DND-41 (cell line): ENCODE data around the gene TMC2.
A peak's percentile ranks its signal among the peaks of the same experiment; 100 is the strongest.

Source experiments
- ATAC-seq: fragments of 200-7000 bp; cut with Tn5 transposase; 3 replicates; pipeline ENCODE4 v1.9.1; 2021; ENCODE audit warnings: low read depth; ENCODE audit not compliant: insufficient read depth
- DNase-seq: peaks from one replicate; pipeline ENCODE4 v3.0.0-alpha.2; 2020
- H2AFZ ChIP-seq: 2 replicates; pipeline ENCODE4 v1.6.0; 2012; ENCODE audit warnings: low read depth, low read length
- H3K27ac ChIP-seq: 2 replicates; pipeline ENCODE4 v1.5.1; 2012; ENCODE audit warnings: low read length, inconsistent platforms
- H3K27me3 ChIP-seq: fragments of 200-600 bp; sonication (generic); 2 replicates; pipeline ENCODE4 v1.6.0; 2012; ENCODE audit warnings: low read length, mild to moderate bottlenecking, inconsistent platforms; ENCODE audit not compliant: insufficient read depth, poor library complexity
- H3K36me3 ChIP-seq: 2 replicates; pipeline ENCODE4 v1.5.1; 2012; ENCODE audit warnings: low read length, inconsistent platforms; ENCODE audit not compliant: insufficient read depth
- H3K4me1 ChIP-seq: 2 replicates; pipeline ENCODE4 v1.5.1; 2012; ENCODE audit warnings: mild to moderate bottlenecking, low read length; ENCODE audit not compliant: insufficient read depth
- H3K4me2 ChIP-seq: 2 replicates; pipeline ENCODE4 v1.6.0; 2012; ENCODE audit warnings: mild to moderate bottlenecking, moderate library complexity, low read length, inconsistent platforms; ENCODE audit not compliant: insufficient read depth
- H3K4me3 ChIP-seq, 2 experiments: fragments of 200-600 bp in 1 of 2; shearing (Covaris generic) in 1 of 2; 2 replicates each; pipeline ENCODE4 v1.5.1; 2012 to 2016; ENCODE audit warnings: inconsistent platforms in 2 of 2, low read length in 2 of 2, mild to moderate bottlenecking in 2 of 2, low read depth in 1 of 2, moderate library complexity in 1 of 2
- H3K79me2 ChIP-seq: 2 replicates; pipeline ENCODE4 v1.6.0; 2012; ENCODE audit warnings: low read length, inconsistent platforms; ENCODE audit not compliant: insufficient read depth
- H3K9ac ChIP-seq: 2 replicates; pipeline ENCODE4 v1.6.0; 2012; ENCODE audit warnings: low read depth, mild to moderate bottlenecking, inconsistent platforms, low read length, moderate library complexity
- H3K9me3 ChIP-seq: 2 replicates; pipeline ENCODE4 v1.5.1; 2012; ENCODE audit warnings: low read length, moderate library complexity, mild to moderate bottlenecking, inconsistent platforms; ENCODE audit not compliant: insufficient read depth, severe bottlenecking
- H4K20me1 ChIP-seq: 2 replicates; pipeline ENCODE4 v1.6.0; 2012; ENCODE audit warnings: low read length; ENCODE audit not compliant: insufficient read depth
- EZH2 ChIP-seq: IDR thresholded peaks from 3 replicates; pipeline ENCODE4 v1.6.1; 2012; ENCODE audit warnings: borderline replicate concordance, low read depth, mild to moderate bottlenecking, moderate library complexity, low read length, inconsistent platforms; ENCODE audit not compliant: severe bottlenecking
- TF ChIP-seq, protein P1 (sequence below): IDR thresholded peaks from 2 replicates; pipeline ENCODE4 v1.5.1; 2012; ENCODE audit warnings: borderline replicate concordance, low read length, moderate library complexity, mild to moderate bottlenecking; ENCODE audit not compliant: poor library complexity, severe bottlenecking; ENCODE audit errors: extremely low read depth

TMC2 gene

GRCh38 chr20:2663364-2663886 is 127.1 kb downstream of the TMC2 start:
- peaks cover 32% of the 10 kb centered on the region for H4K20me1 ChIP-seq
- H3K27ac ChIP-seq = peak overlapping the region; percentile 88
- ATAC-seq (no peak), DNase-seq (no peak)
- peak overlapping the region; percentile 63 for H3K9ac ChIP-seq
- H3K4me2 ChIP-seq = peak overlapping the region; percentile 98
- H3K9me3 ChIP-seq = no peaks in the 10 kb centered on the region
- H2AFZ ChIP-seq = peak overlapping the region; percentile 81
- H3K79me2 ChIP-seq = peaks cover 31% of the 10 kb centered on the region
- no peak for TF ChIP-seq EZH2
- TF ChIP-seq, protein P1, sequence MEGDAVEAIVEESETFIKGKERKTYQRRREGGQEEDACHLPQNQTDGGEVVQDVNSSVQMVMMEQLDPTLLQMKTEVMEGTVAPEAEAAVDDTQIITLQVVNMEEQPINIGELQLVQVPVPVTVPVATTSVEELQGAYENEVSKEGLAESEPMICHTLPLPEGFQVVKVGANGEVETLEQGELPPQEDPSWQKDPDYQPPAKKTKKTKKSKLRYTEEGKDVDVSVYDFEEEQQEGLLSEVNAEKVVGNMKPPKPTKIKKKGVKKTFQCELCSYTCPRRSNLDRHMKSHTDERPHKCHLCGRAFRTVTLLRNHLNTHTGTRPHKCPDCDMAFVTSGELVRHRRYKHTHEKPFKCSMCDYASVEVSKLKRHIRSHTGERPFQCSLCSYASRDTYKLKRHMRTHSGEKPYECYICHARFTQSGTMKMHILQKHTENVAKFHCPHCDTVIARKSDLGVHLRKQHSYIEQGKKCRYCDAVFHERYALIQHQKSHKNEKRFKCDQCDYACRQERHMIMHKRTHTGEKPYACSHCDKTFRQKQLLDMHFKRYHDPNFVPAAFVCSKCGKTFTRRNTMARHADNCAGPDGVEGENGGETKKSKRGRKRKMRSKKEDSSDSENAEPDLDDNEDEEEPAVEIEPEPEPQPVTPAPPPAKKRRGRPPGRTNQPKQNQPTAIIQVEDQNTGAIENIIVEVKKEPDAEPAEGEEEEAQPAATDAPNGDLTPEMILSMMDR = no peak
- H3K4me1 ChIP-seq = peaks cover 29% of the 10 kb centered on the region
- H3K27me3 ChIP-seq = no peaks in the 10 kb centered on the region
- H3K4me3 ChIP-seq = peak overlapping the region; percentile 42 to 88; a peak in 3 of 4 replicates
- peaks cover 45% of the 10 kb centered on the region for H3K36me3 ChIP-seq

DNA sequence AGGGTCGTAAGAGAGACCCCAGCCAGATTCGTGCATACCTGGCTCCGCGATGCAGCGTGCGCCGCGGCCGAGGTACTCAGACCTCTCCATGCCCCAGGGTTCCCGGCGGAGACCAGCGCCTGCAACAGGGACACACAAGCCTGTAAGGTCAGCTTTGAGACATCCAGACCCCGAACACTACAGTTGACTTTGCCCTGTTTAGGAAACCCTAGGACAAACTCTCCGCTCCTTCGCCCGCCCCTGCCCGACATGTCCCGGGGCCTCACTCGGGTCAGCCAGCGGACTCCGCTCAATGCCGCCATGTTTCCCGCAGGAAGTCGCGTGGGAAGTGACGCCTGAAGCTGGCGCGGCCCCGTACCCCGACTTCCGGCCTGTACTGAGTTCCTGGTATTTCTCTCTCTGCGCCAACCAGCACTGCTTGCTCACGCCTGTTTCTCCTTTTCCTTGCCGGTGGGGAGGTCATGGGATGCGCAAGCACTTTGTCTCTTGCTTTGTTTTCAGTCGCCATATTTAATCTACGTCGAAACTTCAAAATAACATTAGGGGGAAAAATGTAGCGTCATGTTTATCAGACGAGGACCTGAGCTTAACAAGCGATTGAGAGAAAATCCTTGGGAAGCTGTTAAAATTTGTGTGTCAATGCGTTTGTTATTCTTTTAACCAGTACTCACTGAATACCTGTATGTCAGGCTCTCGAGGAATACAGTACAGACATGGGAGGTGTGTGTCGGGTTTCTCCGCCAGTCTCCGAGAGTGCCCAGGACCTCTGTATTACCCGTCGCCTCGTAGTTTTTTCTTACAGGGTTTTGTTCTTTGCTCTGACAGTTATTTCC is 127.7 kb downstream of the TMC2 start, which contains the start of gene IDH3B:
TSS of gene IDH3B (minus strand) at position 330 of the 833 bp plus-strand sequence. CDS start at position 302, 28 bp downstream.
- H3K9me3 ChIP-seq = no peaks in the 10 kb centered on the region
- peak within 1 kb of the TSS; percentile 63 for H3K9ac ChIP-seq
- peak within 1 kb of the TSS; percentile 98 for H3K4me2 ChIP-seq
- peak within 1 kb of the TSS; percentile 88 for H3K27ac ChIP-seq
- peak within 1 kb of the TSS; percentile 81 for H2AFZ ChIP-seq
- peak; percentile 94 for DNase-seq
- H3K4me1 ChIP-seq = peaks cover 29% of the 10 kb centered on the region
- ATAC-seq = peak; percentile 95
- H3K79me2 ChIP-seq = peaks cover 31% of the 10 kb centered on the region
- H3K4me3 ChIP-seq = peak within 1 kb of the TSS; percentile 42 to 88
- no peak for TF ChIP-seq EZH2
- peaks cover 26% of the 10 kb centered on the region for H4K20me1 ChIP-seq
- H3K27me3 ChIP-seq = peaks cover 2% of the 10 kb centered on the region
- H3K36me3 ChIP-seq = peaks cover 39% of the 10 kb centered on the region

DNA sequence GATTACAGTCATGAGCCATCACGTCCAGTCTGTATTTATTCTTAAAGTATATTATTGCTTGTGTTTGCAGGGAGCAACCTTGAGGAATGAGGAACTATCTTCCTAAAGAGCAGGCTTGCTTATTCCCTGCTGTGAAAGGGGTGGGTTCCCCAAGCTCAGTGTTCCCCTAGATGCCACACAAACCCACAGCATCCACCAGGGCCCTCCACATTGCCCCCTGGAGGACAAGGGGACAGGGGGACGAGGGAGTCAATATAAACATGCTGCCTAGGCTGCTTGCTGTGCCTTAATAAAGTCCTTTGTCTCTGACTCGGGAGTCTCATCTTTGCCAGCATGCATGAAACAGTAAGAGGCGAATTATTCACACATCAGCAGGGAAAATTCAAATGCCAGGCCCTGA is 135.6 kb downstream of the TMC2 start:
- TF ChIP-seq, protein P1 = peak; percentile 51
- no peak for TF ChIP-seq EZH2
- no peaks in the 10 kb centered on the region for H3K36me3 ChIP-seq
- H2AFZ ChIP-seq = no peak overlapping the region
- H3K9ac ChIP-seq = no peak overlapping the region
- no peak overlapping the region for H3K4me3 ChIP-seq
- H3K4me2 ChIP-seq = no peak overlapping the region
- DNase-seq (no peak), ATAC-seq (peak; percentile 63; the same call in 1 of the 3 replicates)
- no peaks in the 10 kb centered on the region for H4K20me1 ChIP-seq
- H3K27ac ChIP-seq = no peak overlapping the region
- H3K27me3 ChIP-seq = peaks cover 2% of the 10 kb centered on the region
- H3K9me3 ChIP-seq = no peaks in the 10 kb centered on the region
- H3K79me2 ChIP-seq = no peaks in the 10 kb centered on the region
- no peaks in the 10 kb centered on the region for H3K4me1 ChIP-seq

GRCh38 chr20:2672446-2672845 is 136.1 kb downstream of the TMC2 start:
- ATAC-seq = no peak
- DNase-seq = no peak
- Histone ChIP-seq H3K27ac (no peak overlapping the region), H4K20me1 (no peaks in the 10 kb centered on the region), H3K36me3 (no peaks in the 10 kb centered on the region), H3K27me3 (peaks cover 2% of the 10 kb centered on the region), H3K4me3 (no peak overlapping the region), H3K79me2 (no peaks in the 10 kb centered on the region), H3K9me3 (no peaks in the 10 kb centered on the region), H3K4me2 (no peak overlapping the region), H3K9ac (no peak overlapping the region), H2AFZ (no peak overlapping the region), H3K4me1 (no peaks in the 10 kb centered on the region)
- TF ChIP-seq EZH2 = no peak
- TF ChIP-seq, protein P1 = no peak
